SK-N-SH (cell line): ENCODE measurements around the gene PRR16. TPM values are rescaled to one million over a fixed set of nuclear protein-coding genes. Genes with fewer than 3 reads are reported as not detected.
A peak's percentile ranks its signal among the peaks of the same experiment; 100 is the strongest.

ENCODE experiments used
- CTCF ChIA-PET: fragments of 300-600, 350-600 bp; formaldehyde crosslinking; extraction: SDS; loops from one replicate; lab custom pipeline; 2021; lab: Yijun Ruan, JAX
- POLR2A ChIA-PET: fragments of 350-600 bp; sonication (Branson Sonifier 250); formaldehyde crosslinking; extraction: SDS; loops from one replicate; lab custom pipeline; 2020; ENCODE audit warnings: antibody characterized with exemption, inconsistent platforms; lab: Yijun Ruan, JAX
- DNase-seq: peaks from one replicate; pipeline ENCODE4 v3.0.0; 2012
- H2AFZ ChIP-seq: fragments of 200-600 bp; sonication (generic); 2 replicates; pipeline ENCODE4 v1.8.1; 2016; ENCODE audit warnings: antibody characterized with exemption, mild to moderate bottlenecking, low read depth
- H3F3A ChIP-seq: fragments of 200-600 bp; sonication (generic); replicated peaks from 2 replicates; pipeline ENCODE3; 2016; ENCODE audit warnings: antibody characterized with exemption, mild to moderate bottlenecking; ENCODE audit not compliant: insufficient read depth
- H3K27ac ChIP-seq, 2 experiments: fragments of 200-500 bp in 1 of 2; fragments of 200-600 bp in 1 of 2; sonication (Bioruptor generic) in 1 of 2; sonication (generic), shearing (Covaris generic) in 1 of 2; 2 replicates each; pipeline versions ENCODE4 v1.5.1 to v1.6.1; 2014 to 2016; ENCODE audit warnings: low read depth in 2 of 2, inconsistent platforms in 1 of 2, low read length in 1 of 2, mild to moderate bottlenecking in 1 of 2, mixed read lengths in 1 of 2
- H3K27me3 ChIP-seq: fragments of 200-600 bp; sonication (generic), shearing (Covaris generic); 2 replicates; pipeline ENCODE4 v1.6.1; 2016; ENCODE audit warnings: mixed run types; ENCODE audit not compliant: insufficient read depth
- H3K36me3 ChIP-seq, 2 experiments: fragments of 200-500 bp in 1 of 2; fragments of 200-600 bp in 1 of 2; sonication (Bioruptor generic) in 1 of 2; sonication (generic) in 1 of 2; replicated peaks in 1 of 2; 2 replicates each; pipeline versions ENCODE3 to v1.5.1; 2014 to 2016; ENCODE audit warnings: low read length in 1 of 2, mild to moderate bottlenecking in 1 of 2; ENCODE audit not compliant: insufficient read depth in 2 of 2, control insufficient read depth in 1 of 2
- H3K4me1 ChIP-seq, 2 experiments: fragments of 200-500 bp in 1 of 2; fragments of 200-600 bp in 1 of 2; sonication (Bioruptor generic) in 1 of 2; sonication (generic), shearing (Covaris generic) in 1 of 2; 2 replicates each; pipeline versions ENCODE4 v1.5.1 to v1.6.1; 2014 to 2016; ENCODE audit warnings: low read depth in 1 of 2, low read length in 1 of 2, mixed run types in 1 of 2; ENCODE audit not compliant: insufficient read depth in 2 of 2, control insufficient read depth in 1 of 2
- H3K4me2 ChIP-seq: fragments of 200-600 bp; sonication (generic), shearing (Covaris generic); 2 replicates; pipeline ENCODE4 v1.6.1; 2017; ENCODE audit warnings: mixed run types
- H3K4me3 ChIP-seq, 2 experiments: fragments of 200-500 bp in 1 of 2; fragments of 200-600 bp in 1 of 2; sonication (Bioruptor generic) in 1 of 2; sonication (generic), shearing (Covaris generic) in 1 of 2; 2 replicates each; pipeline versions ENCODE4 v1.5.1 to v1.8.1; 2014 to 2016; ENCODE audit warnings: low read depth in 2 of 2, inconsistent platforms in 1 of 2, low read length in 1 of 2, mild to moderate bottlenecking in 1 of 2, mixed read lengths in 1 of 2, moderate library complexity in 1 of 2
- H3K79me2 ChIP-seq: fragments of 200-600 bp; sonication (generic); 2 replicates; pipeline ENCODE4 v1.8.1; 2017; ENCODE audit warnings: mild to moderate bottlenecking; ENCODE audit not compliant: insufficient read depth
- H3K9ac ChIP-seq: fragments of 200-600 bp; sonication (generic); 2 replicates; pipeline ENCODE4 v1.6.1; 2017; ENCODE audit warnings: mixed run types
- H3K9me2 ChIP-seq: fragments of 200-600 bp; sonication (generic); 2 replicates; pipeline ENCODE4 v1.6.1; 2017; ENCODE audit warnings: mixed run types
- H3K9me3 ChIP-seq: fragments of 200-600 bp; sonication (generic); 2 replicates; pipeline ENCODE4 v1.6.1; 2017; ENCODE audit warnings: mixed run types, mild to moderate bottlenecking, moderate library complexity
- H4K20me1 ChIP-seq: fragments of 200-600 bp; sonication (generic); 2 replicates; pipeline ENCODE4 v1.6.1; 2017; ENCODE audit warnings: mild to moderate bottlenecking, mixed run types; ENCODE audit not compliant: insufficient read depth
- CTCF ChIP-seq: fragments of 200-600 bp; sonication (generic); IDR thresholded peaks from 2 replicates; pipeline ENCODE4 v1.6.1; 2017; ENCODE audit warnings: antibody characterized with exemption, mild to moderate bottlenecking, moderate library complexity
- EP300 ChIP-seq, 2 experiments: IDR thresholded peaks; 2 replicates each; pipeline versions ENCODE4 v1.4.0 to v1.6.1; 2012; ENCODE audit warnings: borderline replicate concordance in 1 of 2, low read depth in 1 of 2, low read length in 1 of 2
- EZH2phosphoT487 ChIP-seq: fragments of 200-600 bp; sonication (generic); IDR thresholded peaks from 2 replicates; pipeline ENCODE4 v1.6.1; 2017; ENCODE audit warnings: low read depth, mixed run types, mild to moderate bottlenecking, antibody characterized with exemption, moderate library complexity, borderline replicate concordance
- FOSL2 ChIP-seq: IDR thresholded peaks from 2 replicates; pipeline ENCODE4 v1.4.0; 2012; ENCODE audit warnings: low read depth, mild to moderate bottlenecking, moderate library complexity, borderline replicate concordance
- GATA2 ChIP-seq: sonication (generic); formaldehyde crosslinking; IDR thresholded peaks from 2 replicates; pipeline ENCODE4 v1.5.0; 2020; ENCODE audit warnings: mild to moderate bottlenecking, missing genetic modification reagents
- JUND ChIP-seq: IDR thresholded peaks from 2 replicates; pipeline ENCODE4 v1.4.0; 2012
- MEF2A ChIP-seq: IDR thresholded peaks from 2 replicates; pipeline ENCODE4 v1.4.0; 2012; ENCODE audit warnings: low read depth, borderline replicate concordance
- NFIC ChIP-seq: IDR thresholded peaks from 2 replicates; pipeline ENCODE4 v1.4.0; 2012; ENCODE audit warnings: borderline replicate concordance
- PBX3 ChIP-seq: IDR thresholded peaks from 2 replicates; pipeline ENCODE4; 2012
- POLR2AphosphoS5 ChIP-seq: IDR thresholded peaks from 2 replicates; pipeline ENCODE4 v1.6.1; 2012; ENCODE audit warnings: low read depth, low read length
- RAD21 ChIP-seq: IDR thresholded peaks from 2 replicates; pipeline ENCODE4 v1.6.1; 2012; ENCODE audit warnings: mild to moderate bottlenecking, low read length
- RCOR1 ChIP-seq: fragments of 150-350 bp; IDR thresholded peaks from 2 replicates; pipeline ENCODE4 v1.6.1; 2017; ENCODE audit warnings: antibody characterized with exemption, low read length
- SMC3 ChIP-seq: IDR thresholded peaks from 2 replicates; pipeline ENCODE4 v1.6.1; 2012; ENCODE audit warnings: low read depth, low read length, improper control_type of control experiment
- TCF12 ChIP-seq: IDR thresholded peaks from 2 replicates; pipeline ENCODE4 v1.4.0; 2012
- WGBS: methylation state at CpG from one replicate; pipeline ENCODE4 v1.1.6; 2017; ENCODE audit warnings: low lambda C conversion rate; 5-methylcytosine and 5-hydroxymethylcytosine counted together
- polyA plus RNA-seq, 3 experiments: library from polyadenylated mRNA; depleted of rRNA; stranded (reverse); fragments of >200 nt; gene quantifications; 2 replicates each; pipeline ENCODE4 v1.2.3, GENCODE V29; 2012
- TF ChIP-seq, protein P1 (sequence below): IDR thresholded peaks from 2 replicates; pipeline ENCODE4 v1.4.0; 2012; ENCODE audit warnings: low read depth

Gene PRR16
- polyA plus RNA-seq, 1 of the 3 experiments (the other 2 are of a cell fraction) = 26.7 TPM

DNA sequence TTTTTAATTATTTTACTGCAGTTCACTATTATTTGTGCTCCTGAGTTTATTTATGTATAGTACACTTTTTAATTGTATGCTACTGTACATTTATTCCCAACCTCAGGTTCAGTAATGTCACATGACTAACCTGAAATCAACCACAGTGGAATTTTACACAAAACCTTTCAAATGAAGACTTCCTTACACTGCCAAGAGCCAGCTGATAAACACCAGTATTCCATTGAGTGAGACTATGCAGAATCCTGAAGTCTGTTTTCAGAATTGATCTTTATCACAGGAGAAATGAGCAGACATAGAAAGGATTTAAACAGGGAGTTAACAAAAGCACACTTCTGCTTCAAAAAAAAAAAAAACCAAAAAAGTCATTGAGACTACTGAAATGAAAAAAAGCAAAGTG is 219.5 kb downstream of the PRR16 start:
- Histone ChIP-seq H2AFZ (no peak overlapping the region; the same call in 1 of the 2 replicates), H3K9ac (no peak overlapping the region; the same call in 1 of the 2 replicates), H4K20me1 (no peaks in the 10 kb centered on the region), H3K4me3 (no peak overlapping the region), H3K79me2 (peaks cover 17% of the 10 kb centered on the region), H3K4me1 (peaks cover 13 to 27% of the 10 kb centered on the region in 2 experiments), H3K4me2 (0 out of 2 replicates have a peak overlapping the region, but pooled peaks have one; percentile 12), H3K9me3 (no peaks in the 10 kb centered on the region), H3K36me3 (peaks cover 3 to 21% of the 10 kb centered on the region in 2 experiments), H3K27ac (peak overlapping the region; percentile 67 to 79), H3F3A (peaks cover 25% of the 10 kb centered on the region), H3K9me2 (no peaks in the 10 kb centered on the region), H3K27me3 (no peaks in the 10 kb centered on the region)
- POLR2A ChIA-PET = no interaction called here
- peak; percentile 15 for DNase-seq
- TF ChIP-seq EP300 (IDR thresholded peaks at IDR 0.05; ENCODE audit: borderline replicate concordance in 1 of 2, low read depth in 1 of 2, low read length in 1 of 2) (peak; percentile 21 to 62; a peak in 2 of 4 replicates), PBX3 (peak; percentile 56), NFIC (0 out of 2 replicates have a peak, but pooled peaks have one; percentile 14), EZH2phosphoT487 (no peak), RCOR1 (peak; percentile 65; the same call in 1 of the 2 replicates), POLR2AphosphoS5 (0 out of 2 replicates have a peak, but pooled peaks have one; percentile 17), GATA2 (CRISPR knock-in tag) (peak; percentile 41; the same call in 1 of the 2 replicates), JUND (0 out of 2 replicates have a peak, but pooled peaks have one; percentile 10), TCF12 (peak; percentile 82), FOSL2 (no peak)
- TF ChIP-seq, protein P1, sequence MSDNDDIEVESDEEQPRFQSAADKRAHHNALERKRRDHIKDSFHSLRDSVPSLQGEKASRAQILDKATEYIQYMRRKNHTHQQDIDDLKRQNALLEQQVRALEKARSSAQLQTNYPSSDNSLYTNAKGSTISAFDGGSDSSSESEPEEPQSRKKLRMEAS = no peak
- CTCF ChIA-PET = interaction anchor here (0.9 to 1.2 kb wide), 3 partner anchors 41 to 524 kb away, joined by 3 to 4 read pairs (median 3); no protein-coding TSS in a partner anchor

GRCh38 chr5:120684213-120684612 is 220.1 kb downstream of the PRR16 start:
- peaks cover 3 to 22% of the 10 kb centered on the region in 2 experiments for H3K36me3 ChIP-seq
- H3K27ac ChIP-seq = peak overlapping the region; percentile 67 to 79; a peak in 3 of 4 replicates
- H2AFZ ChIP-seq = no peak overlapping the region
- H3K4me3 ChIP-seq = no peak overlapping the region
- DNase-seq = no peak
- no peak overlapping the region for H3K9ac ChIP-seq
- H3F3A ChIP-seq = peaks cover 25% of the 10 kb centered on the region
- POLR2A ChIA-PET = no interaction called here
- H3K27me3 ChIP-seq = no peaks in the 10 kb centered on the region
- peak overlapping the region; percentile 12; the same call in 1 of the 2 replicates for H3K4me2 ChIP-seq
- TF ChIP-seq JUND (no peak), EP300 (IDR thresholded peaks at IDR 0.05; ENCODE audit: borderline replicate concordance in 1 of 2, low read depth in 1 of 2, low read length in 1 of 2) (no peak), SMC3 (peak; percentile 38), CTCF (peak; percentile 32), MEF2A (no peak), PBX3 (peak; percentile 9; the same call in 1 of the 2 replicates), RAD21 (peak; percentile 68)
- TF ChIP-seq, protein P1 = 0 out of 2 replicates have a peak, but pooled peaks have one; percentile 14
- TF ChIP-seq, all 33 proteins: peak for 5
- WGBS = 61% methylated on average over 2 of the region's 2 CpGs
- CTCF ChIA-PET = interaction anchor here (0.9 to 1.2 kb wide), 3 partner anchors 42 to 525 kb away, joined by 3 to 4 read pairs (median 3); no protein-coding TSS in a partner anchor
- Histone ChIP-seq H3K79me2 (peaks cover 17% of the 10 kb centered on the region), H3K9me3 (no peaks in the 10 kb centered on the region), H4K20me1 (no peaks in the 10 kb centered on the region), H3K9me2 (no peaks in the 10 kb centered on the region), H3K4me1 (peaks cover 13 to 27% of the 10 kb centered on the region in 2 experiments)
